GM19467 (cell line): ENCODE data around the gene SEC22B.
"Not testable (repeated sequence)": the region's sequence is repeated elsewhere in the genome, so short reads cannot be mapped to it uniquely, and the experiment has no call there.

Experiments used
- ATAC-seq: cut with Tn5 transposase; IDR thresholded peaks from one replicate; pipeline ENCODE4 v1.9.1; 2021; ENCODE audit warnings: mild to moderate bottlenecking, moderate library complexity; ENCODE audit not compliant: unreplicated experiment

Gene SEC22B

GRCh38 chr1:120117371-120118177 is 58.7 kb downstream of the SEC22B start:
- ATAC-seq = peak; percentile 52

GRCh38 chr1:120116094-120116493 is 60.2 kb downstream of the SEC22B start:
- ATAC-seq = not testable (repeated sequence)

- ATAC-seq = not testable (repeated sequence)
These were observed 63.2 kb downstream of the SEC22B start for GRCh38 chr1:120113134-120113533.

GRCh38 chr1:120112212-120112611 is 64.1 kb downstream of the SEC22B start:
- not testable (repeated sequence) for ATAC-seq

GRCh38 chr1:120111771-120112170 is 64.5 kb downstream of the SEC22B start:
- ATAC-seq = not testable (repeated sequence)

GRCh38 chr1:120111008-120111407 is 65.3 kb downstream of the SEC22B start:
- not testable (repeated sequence) for ATAC-seq

GRCh38 chr1:120109656-120110055 is 66.7 kb downstream of the SEC22B start:
- ATAC-seq = not testable (repeated sequence)

- ATAC-seq = not testable (repeated sequence)
These were observed 67.1 kb downstream of the SEC22B start for GRCh38 chr1:120109180-120109579.

- ATAC-seq = not testable (repeated sequence)
These were observed 71.0 kb downstream of the SEC22B start for GRCh38 chr1:120105288-120105687.

- ATAC-seq = not testable (repeated sequence)
These were observed 72.6 kb downstream of the SEC22B start for GRCh38 chr1:120103768-120104167.

GRCh38 chr1:120101593-120101992 is 74.7 kb downstream of the SEC22B start:
- not testable (repeated sequence) for ATAC-seq
